Measurements from ENCODE around the gene USP35.

USP35 gene

DNA sequence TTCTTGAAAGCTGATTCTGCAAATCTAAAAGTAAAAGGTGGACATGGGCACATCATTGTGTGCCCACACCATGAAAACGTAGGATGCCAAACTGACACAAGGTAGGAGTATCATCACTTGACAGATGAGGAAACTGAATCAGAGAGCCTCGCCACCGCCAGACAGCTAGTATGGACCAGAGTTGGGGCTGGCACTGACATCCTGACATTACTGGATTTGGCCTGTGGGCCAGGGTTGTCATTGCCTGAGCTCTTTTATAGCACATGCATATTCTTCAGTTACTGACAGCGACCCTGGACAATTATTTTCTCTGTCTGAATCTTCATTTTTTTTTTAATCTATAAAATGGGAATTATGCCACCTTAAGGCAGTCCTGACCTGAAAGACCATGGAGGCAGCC is 16.5 kb downstream of the USP35 start:
- Histone ChIP-seq H3K4me3 (ENCODE audit: low read depth in 1 of 2, low read length in 1 of 2) (no peak overlapping the region), H3K27me3 (no peaks in the 10 kb centered on the region), H3K4me1 (ENCODE audit: control insufficient read depth in 1 of 2, insufficient read depth in 1 of 2, low read depth in 1 of 2, low read length in 1 of 2) (peaks cover 10 to 13% of the 10 kb centered on the region in 2 experiments), H3K36me3 (peaks cover 34% of the 10 kb centered on the region), H3K27ac (no peak overlapping the region), H3K9me3 (no peaks in the 10 kb centered on the region)
- TF ChIP-seq, protein P1, sequence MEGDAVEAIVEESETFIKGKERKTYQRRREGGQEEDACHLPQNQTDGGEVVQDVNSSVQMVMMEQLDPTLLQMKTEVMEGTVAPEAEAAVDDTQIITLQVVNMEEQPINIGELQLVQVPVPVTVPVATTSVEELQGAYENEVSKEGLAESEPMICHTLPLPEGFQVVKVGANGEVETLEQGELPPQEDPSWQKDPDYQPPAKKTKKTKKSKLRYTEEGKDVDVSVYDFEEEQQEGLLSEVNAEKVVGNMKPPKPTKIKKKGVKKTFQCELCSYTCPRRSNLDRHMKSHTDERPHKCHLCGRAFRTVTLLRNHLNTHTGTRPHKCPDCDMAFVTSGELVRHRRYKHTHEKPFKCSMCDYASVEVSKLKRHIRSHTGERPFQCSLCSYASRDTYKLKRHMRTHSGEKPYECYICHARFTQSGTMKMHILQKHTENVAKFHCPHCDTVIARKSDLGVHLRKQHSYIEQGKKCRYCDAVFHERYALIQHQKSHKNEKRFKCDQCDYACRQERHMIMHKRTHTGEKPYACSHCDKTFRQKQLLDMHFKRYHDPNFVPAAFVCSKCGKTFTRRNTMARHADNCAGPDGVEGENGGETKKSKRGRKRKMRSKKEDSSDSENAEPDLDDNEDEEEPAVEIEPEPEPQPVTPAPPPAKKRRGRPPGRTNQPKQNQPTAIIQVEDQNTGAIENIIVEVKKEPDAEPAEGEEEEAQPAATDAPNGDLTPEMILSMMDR (IDR thresholded peaks at IDR 0.05): no peak

DNA sequence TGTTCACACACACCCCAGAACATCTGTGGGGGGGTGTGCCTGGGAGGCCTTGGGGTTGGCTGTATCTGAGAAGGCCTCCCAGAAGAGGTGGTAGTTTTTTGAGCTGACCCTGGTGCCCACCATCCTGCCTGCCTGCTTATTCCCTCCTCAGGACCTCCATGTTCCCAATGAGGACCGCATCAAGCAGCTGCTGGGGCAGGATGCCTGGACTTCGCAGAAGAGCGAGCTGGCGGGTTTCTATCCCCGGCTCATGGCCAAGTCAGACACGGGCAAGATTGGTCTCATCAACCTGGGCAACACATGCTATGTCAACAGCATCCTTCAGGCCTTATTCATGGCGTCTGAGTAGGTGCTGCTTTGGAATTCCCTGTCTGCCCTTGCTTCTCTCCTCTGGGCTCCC is 17.0 kb downstream of the USP35 start:
- no peak overlapping the region for H3K4me3 ChIP-seq (ENCODE audit: low read depth in 1 of 2, low read length in 1 of 2)
- H3K27ac ChIP-seq: no peak overlapping the region
- TF ChIP-seq, protein P1 (IDR thresholded peaks at IDR 0.05): no peak
- no peaks in the 10 kb centered on the region for H3K27me3 ChIP-seq
- H3K4me1 ChIP-seq (ENCODE audit: control insufficient read depth in 1 of 2, insufficient read depth in 1 of 2, low read depth in 1 of 2, low read length in 1 of 2): peaks cover 10 to 13% of the 10 kb centered on the region in 2 experiments
- H3K9me3 ChIP-seq: no peaks in the 10 kb centered on the region
- H3K36me3 ChIP-seq: peaks cover 34% of the 10 kb centered on the region

DNA sequence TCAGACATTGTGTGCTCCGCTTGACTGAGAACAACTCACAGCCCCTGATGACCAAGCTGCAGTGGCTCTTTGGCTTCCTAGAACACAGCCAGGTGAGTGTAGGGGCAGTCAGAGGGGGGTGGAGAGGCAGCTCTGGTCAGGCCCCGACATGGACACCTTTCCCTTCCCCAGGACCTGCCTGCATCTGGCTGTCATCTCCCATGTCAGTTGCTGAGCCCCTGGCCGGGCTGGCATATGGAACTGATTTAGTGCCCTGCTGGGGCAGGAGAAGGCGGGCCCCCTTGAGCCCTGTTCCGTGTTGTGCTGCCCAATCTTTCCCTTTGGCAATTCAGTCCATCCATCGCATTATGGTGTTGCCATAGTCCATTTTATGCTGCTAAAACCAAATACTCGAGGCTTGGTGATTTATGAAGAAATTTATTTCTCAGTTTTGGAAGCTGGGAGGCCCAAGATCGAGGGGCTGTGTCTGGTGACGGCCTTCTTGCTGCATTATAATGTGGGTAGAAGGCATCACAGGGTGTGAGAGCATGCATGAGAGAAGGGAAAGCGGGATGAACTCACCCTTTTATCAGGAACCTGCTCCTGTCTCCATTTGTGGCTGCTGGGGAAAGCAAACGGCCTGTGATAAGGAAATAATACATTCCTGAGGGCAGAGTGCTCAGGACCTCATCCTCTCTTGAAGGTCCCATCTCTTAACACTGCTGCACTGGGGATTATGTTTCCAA is 19.0 kb downstream of the USP35 start:
- no peak overlapping the region for H3K27ac ChIP-seq
- H3K9me3 ChIP-seq: no peaks in the 10 kb centered on the region
- H3K27me3 ChIP-seq: no peaks in the 10 kb centered on the region
- TF ChIP-seq, protein P1 (IDR thresholded peaks at IDR 0.05): no peak
- peaks cover 8 to 9% of the 10 kb centered on the region in 2 experiments for H3K4me1 ChIP-seq (ENCODE audit: control insufficient read depth in 1 of 2, insufficient read depth in 1 of 2, low read depth in 1 of 2, low read length in 1 of 2)
- peaks cover 25% of the 10 kb centered on the region for H3K36me3 ChIP-seq
- H3K4me3 ChIP-seq (ENCODE audit: low read depth in 1 of 2, low read length in 1 of 2): no peak overlapping the region

DNA sequence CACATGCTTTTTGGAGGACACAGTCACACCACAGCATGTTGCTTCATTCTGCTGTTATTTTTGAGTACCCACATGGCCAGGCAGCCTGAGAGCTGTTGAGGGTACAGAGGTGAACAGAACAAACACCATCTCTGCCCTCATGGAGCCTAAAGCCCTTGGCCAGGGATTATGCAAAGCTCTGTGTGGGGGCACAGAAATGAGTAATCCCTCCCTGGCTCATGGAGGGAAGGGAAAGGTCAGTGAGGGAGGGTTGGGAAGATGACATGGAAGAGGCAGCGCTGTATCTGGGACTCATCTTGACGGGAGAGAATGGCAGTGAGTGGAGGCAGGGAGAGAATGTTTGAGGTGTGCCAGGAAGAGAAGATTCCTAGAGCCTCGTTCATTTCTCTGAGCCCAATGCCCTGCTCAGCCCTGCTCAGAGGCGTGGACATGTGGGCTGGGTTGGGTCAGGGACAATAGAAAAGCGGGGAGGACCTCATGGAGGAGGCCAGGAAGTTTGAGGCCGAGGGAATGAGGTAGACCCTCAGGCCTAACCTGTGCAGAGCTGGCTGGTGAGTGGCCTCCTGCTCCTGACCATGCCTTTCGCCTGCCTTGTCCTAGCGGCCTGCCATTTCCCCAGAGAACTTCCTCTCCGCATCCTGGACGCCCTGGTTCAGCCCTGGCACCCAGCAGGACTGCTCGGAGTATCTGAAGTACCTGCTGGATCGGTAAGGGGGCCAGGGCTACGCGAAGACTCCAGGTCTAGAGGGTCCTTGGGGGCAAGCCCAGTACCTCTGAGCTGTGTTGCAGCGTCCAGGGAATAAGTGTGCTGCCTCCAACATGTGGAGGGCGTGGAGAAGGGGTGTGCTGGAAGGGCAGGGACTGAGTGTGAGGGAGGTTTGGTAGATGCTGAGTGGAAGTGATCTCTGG is 19.8 kb downstream of the USP35 start:
- H3K4me3 ChIP-seq (ENCODE audit: low read depth in 1 of 2, low read length in 1 of 2): no peak overlapping the region
- H3K36me3 ChIP-seq: peaks cover 34% of the 10 kb centered on the region
- H3K9me3 ChIP-seq: no peaks in the 10 kb centered on the region
- no peaks in the 10 kb centered on the region for H3K27me3 ChIP-seq
- peaks cover under 1% of the 10 kb centered on the region in 2 experiments for H3K4me1 ChIP-seq (ENCODE audit: control insufficient read depth in 1 of 2, insufficient read depth in 1 of 2, low read depth in 1 of 2, low read length in 1 of 2)
- no peak overlapping the region for H3K27ac ChIP-seq
- TF ChIP-seq, protein P1 (IDR thresholded peaks at IDR 0.05): no peak

DNA sequence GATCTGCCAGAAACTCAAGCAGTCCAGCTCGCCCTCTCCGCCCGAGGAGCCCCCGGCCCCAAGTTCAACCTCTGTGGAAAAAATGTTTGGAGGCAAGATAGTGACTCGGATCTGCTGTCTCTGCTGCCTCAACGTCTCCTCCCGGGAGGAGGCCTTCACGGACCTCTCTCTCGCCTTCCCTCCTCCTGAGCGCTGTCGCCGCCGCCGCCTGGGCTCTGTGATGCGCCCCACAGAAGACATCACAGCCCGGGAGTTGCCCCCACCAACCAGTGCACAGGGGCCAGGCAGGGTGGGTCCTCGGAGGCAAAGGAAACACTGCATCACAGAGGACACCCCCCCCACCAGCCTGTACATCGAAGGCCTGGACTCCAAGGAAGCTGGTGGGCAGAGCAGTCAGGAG is 20.8 kb downstream of the USP35 start:
- no peak overlapping the region for H3K27ac ChIP-seq
- no peaks in the 10 kb centered on the region for H3K27me3 ChIP-seq
- H3K9me3 ChIP-seq: no peaks in the 10 kb centered on the region
- no peaks in the 10 kb centered on the region for H3K4me1 ChIP-seq (ENCODE audit: control insufficient read depth in 1 of 2, insufficient read depth in 1 of 2, low read depth in 1 of 2, low read length in 1 of 2)
- peaks cover 41% of the 10 kb centered on the region for H3K36me3 ChIP-seq
- no peak overlapping the region for H3K4me3 ChIP-seq (ENCODE audit: low read depth in 1 of 2, low read length in 1 of 2)
- TF ChIP-seq, protein P1 (IDR thresholded peaks at IDR 0.05): no peak

Measured in neutrophil (primary cell).